DMS 273 (cell line): ENCODE data around the gene TMEM170B.
A peak's percentile ranks its signal among the peaks of the same experiment; 100 is the strongest.
"Not testable (repeated sequence)": the region's sequence is repeated elsewhere in the genome, so short reads cannot be mapped to it uniquely, and the experiment has no call there.

Source experiments
- DNase-seq: peaks from one replicate; lab custom pipeline; 2025; ENCODE audit not compliant: unreplicated experiment; lab: John Stamatoyannopoulos, UW

The TMEM170B gene

DNA sequence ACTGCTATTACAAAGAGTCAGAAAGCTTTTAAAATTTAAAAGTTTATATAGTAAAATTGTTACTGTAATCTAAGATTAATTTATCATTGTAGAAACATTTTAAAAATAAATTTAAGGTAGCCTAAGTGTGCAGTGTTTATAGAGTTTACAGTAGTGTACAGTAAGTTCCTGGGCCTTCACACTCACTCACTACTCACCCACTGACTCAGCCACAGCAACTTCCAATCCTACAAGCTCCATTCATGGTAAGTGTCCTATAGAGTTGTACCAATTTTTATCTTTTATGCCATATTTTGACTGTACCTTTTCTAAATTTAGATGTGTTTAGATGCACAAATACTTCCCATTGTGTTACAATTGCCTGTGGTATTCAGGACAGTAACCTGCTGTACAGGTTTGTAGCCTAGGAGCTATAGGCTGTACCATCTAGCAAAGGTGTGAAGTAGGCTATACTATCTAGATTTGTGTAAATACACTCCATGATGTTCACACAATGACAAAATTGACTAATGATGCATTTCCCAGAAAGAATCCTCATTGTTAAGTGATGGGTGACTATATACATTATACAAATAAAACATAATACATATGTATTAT lies 10.2 kb upstream of the TMEM170B start:
- no peak for DNase-seq

DNA sequence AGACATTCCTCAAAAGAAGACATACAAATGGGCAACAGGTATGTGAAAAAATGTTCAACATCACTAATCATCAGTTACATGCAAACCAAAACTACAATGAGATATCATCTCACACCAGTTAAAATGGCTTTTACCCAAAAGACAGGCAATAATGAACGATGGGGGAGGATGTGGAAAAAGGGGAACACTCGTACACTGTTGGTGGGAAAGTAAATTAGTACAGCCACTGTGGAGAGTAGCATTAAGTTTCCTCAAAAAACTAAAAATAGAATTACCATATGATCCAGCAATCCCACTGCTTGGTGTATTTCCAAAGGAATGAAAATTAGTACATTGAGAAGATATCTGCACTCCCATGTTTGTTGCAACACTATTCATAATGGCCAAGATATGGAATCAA lies 8.6 kb upstream of the TMEM170B start:
- DNase-seq = no peak

DNA sequence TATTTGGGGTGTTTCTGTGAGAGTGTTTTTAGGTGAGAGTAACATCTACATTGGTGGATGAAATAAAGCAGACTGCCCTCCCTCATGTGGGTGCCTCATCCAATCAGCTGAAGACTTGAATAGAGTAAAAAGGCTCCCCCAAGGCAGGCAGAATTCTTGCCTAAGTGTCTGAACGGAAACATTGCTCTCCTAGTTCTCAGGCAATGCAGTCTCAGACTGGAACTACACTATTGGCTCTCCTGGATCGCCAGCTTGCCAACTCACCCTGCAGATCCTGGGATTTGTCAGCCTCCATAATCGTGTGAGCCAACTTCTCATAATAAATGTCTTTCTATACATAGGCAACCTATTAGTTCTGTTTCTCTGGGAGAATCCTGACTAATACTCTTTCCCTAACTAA lies 5.5 kb upstream of the TMEM170B start:
- no peak for DNase-seq

DNA sequence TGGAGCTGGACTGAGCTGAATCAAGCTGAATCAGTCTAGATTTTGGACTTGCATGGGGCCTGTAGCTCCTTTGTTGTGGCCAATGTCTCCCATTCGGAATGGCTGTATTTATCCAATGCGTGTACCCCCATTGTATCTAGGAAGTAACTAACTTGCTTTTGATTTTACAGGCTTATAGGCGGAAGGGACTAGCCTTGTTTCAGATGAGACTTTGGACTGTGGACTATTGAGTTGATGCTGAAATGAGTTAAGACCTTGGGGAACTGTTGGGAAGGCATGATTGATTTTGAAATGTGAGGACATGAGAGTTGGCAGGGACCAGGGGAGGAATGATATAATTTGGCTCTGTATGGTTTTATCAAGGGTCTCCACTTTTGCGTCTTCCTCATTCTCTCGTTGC lies 3.0 kb upstream of the TMEM170B start:
- DNase-seq = no peak

DNA sequence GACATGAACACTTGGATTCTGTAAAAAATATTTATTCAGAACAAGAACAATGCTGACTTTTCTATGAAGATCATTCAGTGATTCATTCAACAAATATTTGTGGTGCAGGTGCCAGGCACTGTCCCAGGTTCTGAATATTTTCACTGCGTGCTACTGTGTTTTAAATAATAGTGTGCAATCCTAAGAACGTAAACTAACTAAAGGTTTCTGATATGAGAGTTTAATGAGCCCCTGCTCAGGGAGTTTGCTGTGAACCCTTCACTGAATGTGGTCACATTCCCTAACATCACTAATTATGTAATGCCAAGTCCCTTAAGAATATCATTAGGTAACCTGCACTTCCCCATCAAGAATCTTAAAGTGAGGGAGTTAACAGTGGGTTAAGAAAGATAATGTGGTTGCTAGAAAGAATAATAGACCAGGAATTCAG lies 1.7 kb upstream of the TMEM170B start:
- peak; percentile 10 for DNase-seq

DNA sequence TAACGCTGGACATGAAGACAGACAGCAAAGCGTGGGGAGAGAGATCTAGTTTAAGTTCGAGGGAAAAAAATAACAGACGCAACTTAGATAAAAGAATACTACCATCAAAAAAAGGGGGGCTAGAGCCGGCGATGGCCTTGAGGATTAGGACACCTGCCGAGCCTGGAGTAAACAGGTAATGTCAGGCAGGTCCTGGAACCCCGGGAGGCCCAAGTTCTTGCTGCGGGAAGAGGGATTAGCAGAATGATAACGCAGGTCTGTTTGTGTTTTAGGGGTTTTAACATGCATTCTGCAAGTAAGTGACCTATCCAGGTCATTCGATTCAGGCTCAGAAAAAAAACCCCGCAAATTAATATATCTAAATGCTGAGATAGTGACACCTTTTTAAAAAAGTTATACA lies 754 bp upstream of the TMEM170B start:
- peak; percentile 54 for DNase-seq

DNA sequence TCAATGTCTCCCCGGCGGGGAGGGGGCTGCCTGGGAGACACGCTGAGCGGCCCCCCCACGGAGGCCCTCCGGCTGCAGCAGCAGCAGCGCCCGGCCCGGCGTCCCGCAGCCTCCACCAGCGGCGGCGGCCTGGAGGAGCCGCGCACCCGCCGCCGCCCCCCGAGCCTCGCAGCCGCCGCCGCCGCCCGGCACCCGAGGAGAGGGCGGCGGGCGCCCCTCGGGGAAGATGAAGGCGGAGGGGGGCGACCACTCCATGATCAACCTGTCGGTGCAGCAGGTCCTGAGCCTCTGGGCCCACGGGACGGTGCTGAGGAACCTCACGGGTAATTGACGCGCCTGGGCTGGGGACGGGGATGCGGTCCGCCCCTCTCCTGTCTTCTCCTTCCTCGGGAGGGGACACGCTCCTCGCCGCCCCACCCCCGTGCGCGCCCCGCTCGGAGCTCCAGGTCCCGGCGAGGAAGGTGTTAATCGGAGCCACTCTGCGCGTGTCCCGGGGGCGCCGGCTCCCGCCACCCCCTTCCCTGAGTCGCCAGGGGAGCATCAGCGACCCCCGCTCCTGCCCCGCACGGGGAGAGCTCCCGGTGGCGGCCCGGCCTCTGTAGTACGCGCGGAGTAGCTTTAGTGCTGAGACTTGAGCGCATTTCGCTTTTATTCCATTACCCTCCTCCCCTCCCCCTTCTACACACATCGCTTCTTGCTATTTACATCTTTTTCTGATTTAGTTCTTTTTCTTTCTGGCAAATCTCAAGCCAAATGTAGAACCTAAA lies 686 bp downstream of the TMEM170B start:
- DNase-seq = peak; percentile 71

DNA sequence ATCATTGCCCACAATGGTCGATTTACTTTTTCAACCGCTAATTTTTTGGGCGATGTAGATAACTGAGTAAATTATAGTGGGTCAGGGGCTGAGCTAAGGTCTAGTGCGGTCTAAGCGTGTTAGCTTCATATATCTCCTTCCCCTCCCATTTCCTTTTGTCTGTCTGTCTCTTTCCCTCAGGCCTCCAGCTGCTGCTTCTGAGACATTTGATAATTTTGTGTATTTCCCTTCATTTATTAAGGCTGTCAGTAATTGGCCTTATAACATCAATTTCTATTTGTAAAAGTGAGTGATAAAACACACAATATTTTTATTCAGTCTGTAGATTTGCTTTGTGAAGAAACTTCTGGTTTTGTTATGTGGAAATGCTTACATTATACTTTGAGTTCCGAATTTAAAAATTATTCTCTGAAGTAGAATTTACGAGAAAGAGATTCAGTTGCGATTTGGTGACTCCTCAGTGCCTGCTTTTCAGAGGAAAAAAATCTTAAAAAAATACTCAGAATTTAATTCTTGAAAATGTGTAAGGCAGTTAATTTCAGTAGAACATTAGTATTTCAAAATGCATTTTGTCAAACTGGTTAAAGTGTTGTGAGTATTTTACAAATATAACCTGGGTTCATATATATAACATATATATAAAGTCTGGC lies 1.4 kb downstream of the TMEM170B start:
- no peak for DNase-seq

DNA sequence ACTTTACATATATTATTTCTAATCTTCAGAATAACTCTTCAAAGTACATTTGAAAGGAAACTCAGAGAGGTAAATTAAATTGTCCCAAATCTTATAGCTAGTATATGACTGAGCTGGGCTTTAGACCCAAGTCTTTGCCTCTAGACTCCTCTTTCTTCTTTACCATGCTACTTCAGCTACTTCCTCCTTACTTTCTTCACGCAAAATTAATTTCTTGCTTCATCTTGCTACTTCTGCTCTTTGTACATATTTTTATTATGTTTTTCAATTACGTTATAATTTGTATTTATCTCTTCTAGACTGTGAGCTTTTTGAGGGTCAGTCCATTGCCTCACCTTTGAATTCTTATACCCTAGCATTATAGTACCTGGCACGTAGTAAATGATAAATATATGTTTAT lies 5.3 kb downstream of the TMEM170B start:
- no peak for DNase-seq

DNA sequence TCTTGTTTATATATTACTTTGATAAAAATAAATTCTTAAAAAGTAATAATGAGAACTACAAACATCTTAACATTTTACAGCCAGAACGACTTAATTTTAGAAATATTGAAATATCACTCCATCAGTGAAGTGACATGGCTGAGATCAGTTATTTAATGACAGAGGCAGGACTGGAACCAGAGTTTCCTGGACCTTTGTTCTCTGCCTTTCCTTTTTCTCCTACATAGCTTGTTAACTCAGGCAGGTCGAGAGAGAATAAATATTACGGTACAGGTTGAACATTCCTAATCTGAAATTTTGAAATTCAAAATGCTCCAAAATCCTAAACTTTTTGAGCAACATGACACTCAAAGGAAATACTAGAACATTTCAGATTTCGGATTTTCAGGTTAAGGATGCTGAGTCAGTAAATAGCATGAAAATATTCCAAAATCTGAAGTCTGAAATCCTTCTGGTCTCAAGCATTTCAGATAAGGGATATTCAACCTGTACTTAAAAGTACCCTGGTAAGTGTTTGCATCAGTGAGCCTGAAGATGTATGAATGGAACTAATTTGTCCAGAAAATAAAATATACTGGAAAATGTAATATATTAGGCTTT lies 6.5 kb downstream of the TMEM170B start:
- DNase-seq = no peak

DNA sequence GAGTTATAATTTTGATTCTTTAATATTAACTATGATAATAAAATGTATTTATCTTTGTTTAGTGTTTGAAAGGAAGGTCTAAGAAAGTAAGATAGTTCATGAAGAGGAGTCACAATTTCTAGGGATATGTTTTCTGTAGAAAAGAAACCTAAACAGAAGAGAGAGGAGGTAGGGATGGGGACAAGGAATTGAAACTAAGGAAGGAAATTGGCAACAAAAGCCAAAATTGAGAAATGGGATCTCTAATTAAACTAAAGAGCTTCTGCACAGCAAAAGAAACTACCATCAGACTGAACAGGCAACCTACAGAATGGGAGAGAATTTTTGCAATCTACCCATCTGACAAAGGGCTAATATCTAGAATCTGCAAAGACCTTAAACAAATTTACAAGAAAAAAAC lies 10.3 kb downstream of the TMEM170B start:
- DNase-seq = not testable (repeated sequence)

DNA sequence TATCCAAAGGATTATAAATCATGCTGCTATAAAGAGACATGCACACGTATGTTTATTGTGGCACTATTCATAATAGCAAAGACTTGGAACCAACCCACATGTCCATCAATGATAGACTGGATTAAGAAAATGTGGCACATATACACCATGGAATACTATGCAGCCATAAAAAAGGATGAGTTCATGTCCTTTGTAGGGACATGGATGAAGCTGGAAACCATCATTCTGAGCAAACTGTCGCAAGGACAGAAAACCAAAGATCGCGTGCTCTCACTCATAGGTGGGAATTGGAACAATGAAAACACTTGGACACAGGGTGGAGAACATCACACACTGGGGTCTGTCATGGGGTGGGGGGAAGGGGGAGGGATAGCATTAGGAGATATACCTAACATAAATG lies 11.0 kb downstream of the TMEM170B start:
- DNase-seq = not testable (repeated sequence)

DNA sequence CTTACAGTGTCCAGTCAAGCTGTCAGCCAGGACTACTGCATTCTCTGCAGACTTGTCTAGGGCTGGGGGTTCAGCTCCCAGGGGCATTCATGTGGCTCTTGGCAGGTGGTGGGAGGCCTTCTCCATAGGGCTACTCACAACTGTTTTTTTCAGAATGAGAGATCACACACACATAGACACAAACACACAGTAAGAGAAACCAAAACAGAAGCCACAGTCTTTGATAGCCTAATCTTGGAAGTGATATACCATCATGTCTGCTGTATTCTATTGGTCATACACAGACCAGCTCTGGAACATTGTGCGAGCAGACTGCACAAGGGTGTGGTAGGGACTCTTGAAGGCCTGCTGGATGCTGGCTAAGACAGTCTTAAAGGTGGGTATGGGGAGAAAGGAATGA lies 13.5 kb downstream of the TMEM170B start:
- DNase-seq = no peak

DNA sequence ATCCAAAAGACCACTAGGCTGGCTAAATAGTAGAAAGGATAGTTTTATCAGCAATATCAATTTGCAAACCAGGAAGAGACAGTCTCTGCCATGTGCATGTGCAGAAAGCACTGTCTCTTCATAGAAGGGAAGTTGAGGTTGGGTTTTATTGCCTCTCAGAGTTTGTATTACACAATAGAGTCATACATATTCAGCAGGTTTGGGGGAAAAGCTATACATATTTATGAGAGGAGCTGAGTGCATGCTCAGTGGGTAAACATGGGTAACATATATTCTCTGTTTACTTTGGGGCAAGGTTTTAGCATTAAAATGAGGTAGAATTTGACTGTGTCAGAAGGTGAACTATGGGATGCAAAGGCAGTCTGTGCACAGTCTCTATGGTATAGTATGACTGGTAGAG lies 14.9 kb downstream of the TMEM170B start:
- DNase-seq = peak; percentile 30

DNA sequence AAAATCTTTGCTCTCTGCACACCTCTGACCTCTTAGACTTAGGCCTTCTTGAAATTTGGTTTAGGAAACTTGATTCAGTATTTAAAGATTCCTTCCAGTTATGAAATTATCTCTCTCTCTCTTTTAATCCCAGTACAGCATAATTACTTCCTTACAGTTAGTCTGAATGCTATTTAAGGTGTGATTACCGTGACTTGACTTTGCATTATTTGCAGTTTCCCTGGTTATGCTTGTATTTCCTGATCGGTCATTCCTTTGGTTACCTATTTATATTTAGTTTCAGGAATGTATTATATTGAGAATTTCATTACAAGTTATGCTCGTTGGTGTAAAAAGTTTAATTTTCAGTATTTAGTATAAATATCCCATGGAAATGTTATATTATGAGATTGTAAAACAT lies 16.3 kb downstream of the TMEM170B start:
- DNase-seq = no peak

DNA sequence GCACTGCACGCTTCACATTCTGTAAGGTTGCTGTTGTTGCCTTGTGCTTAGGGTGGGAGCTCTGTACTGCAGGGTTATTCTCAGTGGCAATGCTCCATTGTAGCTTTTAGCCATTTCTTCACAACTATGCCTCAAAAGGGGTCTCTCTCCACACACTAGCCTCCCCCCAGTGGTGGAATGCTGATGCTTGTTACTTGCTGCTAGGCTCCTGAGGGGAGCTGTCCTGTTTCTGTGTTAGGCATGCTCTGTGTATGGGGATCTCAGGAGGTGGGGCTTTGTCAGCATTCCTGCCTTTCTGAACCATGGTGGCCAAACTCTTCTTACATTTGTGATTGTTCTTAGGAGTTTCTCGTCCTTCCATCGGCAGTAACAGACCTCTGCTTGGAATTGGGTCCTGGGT lies 18.8 kb downstream of the TMEM170B start:
- DNase-seq = no peak

DNA sequence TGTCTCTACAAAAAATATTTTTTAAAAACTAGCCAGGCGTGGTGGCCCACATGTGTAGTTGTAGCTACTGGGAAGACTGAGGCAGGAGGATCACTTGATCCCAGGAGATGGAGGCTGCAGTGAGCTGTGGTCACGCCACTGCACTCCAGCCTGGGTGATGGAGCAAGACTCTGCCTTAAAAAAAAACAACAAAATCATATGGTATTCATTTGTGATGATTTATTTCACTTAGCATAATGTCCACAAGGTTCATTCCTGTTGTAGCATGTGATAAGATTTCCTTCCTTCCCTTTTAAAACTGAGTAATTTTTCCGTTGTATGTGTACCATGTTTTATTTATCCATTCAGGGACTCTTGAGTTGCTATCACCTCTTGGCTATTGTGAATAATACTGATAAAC lies 26.2 kb downstream of the TMEM170B start:
- DNase-seq = no peak

DNA sequence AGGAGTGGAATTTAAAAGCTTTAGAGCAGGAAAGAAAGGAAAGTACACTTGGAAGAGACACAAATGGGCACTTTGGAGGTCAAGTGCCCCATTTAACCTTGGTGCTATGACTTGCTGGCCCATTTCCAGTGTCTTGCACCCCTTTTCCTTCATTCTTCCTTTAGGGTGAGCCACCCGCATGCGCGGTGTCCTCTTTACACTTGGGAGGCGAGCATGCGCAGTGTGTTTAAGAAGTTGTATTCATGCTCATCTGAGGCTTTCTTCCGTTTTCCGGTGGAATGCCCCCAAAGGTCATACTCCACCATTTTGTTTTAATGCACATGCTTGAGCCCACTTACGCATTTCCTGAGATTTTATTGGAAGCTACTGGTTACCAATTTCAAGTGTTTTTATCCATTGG lies 29.1 kb downstream of the TMEM170B start:
- no peak for DNase-seq

DNA sequence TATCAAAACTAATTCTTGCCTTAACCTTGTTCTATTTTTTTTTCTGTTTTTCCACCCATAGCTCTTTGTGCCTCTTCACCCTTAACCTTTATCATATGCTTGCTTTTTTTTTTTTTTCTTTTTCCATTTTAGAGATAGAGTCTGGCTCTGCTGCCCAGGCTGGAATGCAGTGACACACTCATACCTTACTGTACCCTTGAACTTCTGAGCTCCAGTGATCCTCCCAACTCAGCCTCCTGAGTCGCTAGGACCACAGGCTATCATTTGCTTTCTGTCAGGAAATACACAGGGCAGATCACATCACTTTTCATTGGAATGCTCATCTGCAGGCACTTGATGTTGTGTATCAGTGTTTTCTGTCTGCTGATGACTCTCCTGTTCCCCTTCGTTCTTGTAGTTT lies 33.5 kb downstream of the TMEM170B start:
- DNase-seq = no peak

DNA sequence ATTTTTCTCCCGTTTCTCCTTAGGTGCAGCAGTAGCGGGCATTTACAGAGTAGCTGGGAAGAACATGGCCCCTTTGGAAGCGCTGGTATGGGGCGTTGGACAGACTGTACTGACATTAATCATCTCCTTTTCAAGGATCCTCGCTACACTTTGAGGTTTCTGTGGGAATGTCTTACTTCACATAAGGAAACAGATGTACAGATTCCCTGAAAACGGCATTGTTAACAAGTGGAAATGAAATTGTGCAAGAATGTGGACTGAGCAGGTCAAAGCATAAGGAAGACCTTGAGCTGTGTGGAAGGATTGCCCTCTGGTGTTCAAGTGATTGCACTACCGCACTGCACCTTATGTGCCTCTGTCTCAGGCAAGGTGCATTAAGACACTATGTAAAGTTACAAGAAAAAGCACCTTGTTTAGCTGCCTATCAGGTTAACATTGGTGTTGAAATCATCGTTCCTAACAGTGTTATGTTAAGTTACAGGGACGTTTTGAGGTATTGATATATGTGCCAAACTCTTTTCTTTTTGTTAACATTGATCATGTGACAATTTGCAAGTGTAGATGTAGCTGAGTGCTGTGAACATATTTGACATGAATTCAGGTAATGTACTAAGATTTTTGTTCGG lies 38.0 kb downstream of the TMEM170B start:
- DNase-seq = peak; percentile 78

DNA sequence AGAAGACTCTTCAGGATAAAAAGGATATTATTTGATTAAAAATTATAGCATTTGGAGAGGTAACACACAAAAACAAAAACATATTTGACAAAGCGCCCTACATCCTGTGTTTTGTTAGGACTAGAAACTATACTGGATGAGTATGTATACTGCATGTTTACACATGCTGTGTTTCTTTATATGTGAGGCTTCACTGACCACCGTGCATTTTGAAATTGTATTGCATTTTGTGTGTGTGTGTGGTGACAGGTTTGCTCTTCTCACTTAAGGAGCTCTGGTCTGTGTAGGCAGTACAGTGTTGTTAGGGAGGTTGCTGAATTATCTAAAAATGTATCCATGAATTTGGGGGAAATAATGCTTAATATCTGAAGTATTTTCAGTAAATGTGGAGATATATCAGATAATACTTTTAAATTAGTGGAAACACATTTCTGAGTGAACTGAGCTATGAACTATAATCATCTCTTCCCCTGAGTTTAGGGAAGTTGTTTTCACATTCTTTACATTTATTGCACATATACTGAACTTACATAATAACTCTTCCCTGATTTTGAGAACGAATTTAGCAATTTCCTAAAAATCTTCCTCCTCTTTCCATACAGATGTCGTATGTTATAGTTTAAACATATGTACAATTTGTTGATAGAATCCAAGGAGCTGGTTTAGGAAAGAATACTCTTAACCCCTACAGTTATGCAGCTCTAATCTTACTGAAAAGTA lies 43.3 kb downstream of the TMEM170B start:
- no peak for DNase-seq
